Endodermal cell (in vitro differentiated cells): ENCODE measurements around the gene ITFG2. TPM values are rescaled to one million over a fixed set of nuclear protein-coding genes. Genes with fewer than 3 reads are reported as not detected.

Experiments used
- DNase-seq: peaks from one replicate; pipeline ENCODE4 v3.0.0-alpha.2; 2017
- H3K27ac ChIP-seq: 2 replicates; pipeline ENCODE4 v1.5.1; 2013; ENCODE audit warnings: mild to moderate bottlenecking, low read depth, low read length, moderate library complexity
- H3K27me3 ChIP-seq: 2 replicates; pipeline ENCODE4 v1.6.1; 2013; ENCODE audit warnings: mild to moderate bottlenecking, low read length, moderate library complexity; ENCODE audit not compliant: insufficient read depth, control insufficient read depth, poor library complexity, severe bottlenecking
- H3K36me3 ChIP-seq: 2 replicates; pipeline ENCODE4 v1.7.0; 2013; ENCODE audit warnings: mild to moderate bottlenecking, low read length, moderate library complexity; ENCODE audit not compliant: control insufficient read depth, insufficient read depth
- H3K4me1 ChIP-seq: one replicate; pipeline ENCODE4 v1.7.0; 2013; ENCODE audit warnings: low read length; ENCODE audit not compliant: control insufficient read depth, insufficient read depth
- H3K4me3 ChIP-seq: 2 replicates; pipeline ENCODE4 v1.5.1; 2013; ENCODE audit warnings: mild to moderate bottlenecking, low read length, moderate library complexity
- H3K9ac ChIP-seq: 2 replicates; pipeline ENCODE4 v1.6.1; 2013; ENCODE audit warnings: mild to moderate bottlenecking, low read length, moderate library complexity; ENCODE audit not compliant: poor library complexity, severe bottlenecking; ENCODE audit errors: extremely low read depth
- H3K9me3 ChIP-seq: 2 replicates; pipeline ENCODE4 v1.6.1; 2013; ENCODE audit warnings: mild to moderate bottlenecking, low read length, moderate library complexity; ENCODE audit not compliant: control insufficient read depth
- H3K27ac Mint-ChIP-seq: 2 replicates; pipeline ENCODE4 v1.8.0; 2020; ENCODE audit warnings: mixed read lengths
- H3K27me3 Mint-ChIP-seq: 2 replicates; pipeline ENCODE4 v1.8.0; 2021; ENCODE audit warnings: mild to moderate bottlenecking, mixed read lengths; ENCODE audit not compliant: insufficient read depth
- H3K36me3 Mint-ChIP-seq: 2 replicates; pipeline ENCODE4 v1.8.0; 2020; ENCODE audit warnings: low read depth, mixed read lengths
- H3K4me1 Mint-ChIP-seq: 2 replicates; pipeline ENCODE4 v1.8.0; 2020; ENCODE audit warnings: mixed read lengths
- H3K4me3 Mint-ChIP-seq: 2 replicates; pipeline ENCODE4 v1.8.0; 2020; ENCODE audit warnings: mild to moderate bottlenecking, moderate library complexity, mixed read lengths
- H3K9me3 Mint-ChIP-seq: 2 replicates; pipeline ENCODE4 v1.8.0; 2020; ENCODE audit warnings: mild to moderate bottlenecking, mixed read lengths
- CTCF ChIP-seq: fragments of 200-600 bp; sonication (generic); conservative IDR thresholded peaks from 2 replicates; pipeline ENCODE4 v1.5.0; 2021; ENCODE audit warnings: antibody characterized with exemption, mild to moderate bottlenecking
- WGBS, 2 experiments: methylation state at CpG; one replicate each; pipeline versions ENCODE4 v1.1.5 to v1.1.7; 2013; ENCODE audit warnings: missing lambda C conversion rate in 2 of 2, mixed read lengths in 1 of 2; ENCODE audit not compliant: insufficient coverage in 1 of 2, insufficient read length in 1 of 2; 5-methylcytosine and 5-hydroxymethylcytosine counted together
- total RNA-seq, 2 donors: library from RNA; stranded (reverse); fragmentation: NEBNext Ultra II Directional in 1 of 2; extraction: Animal tissue kit (Norgen Biotek cat#: 25700) in 1 of 2; gene quantifications; 2 replicates in 1 of 2; 3 replicates in 1 of 2; pipeline ENCODE4 v1.2.1, GENCODE V29; 2021

ITFG2 gene
- total RNA-seq, 2 donors from 2014 or later = 22.5 to 59.5 TPM

- no peaks in the 10 kb centered on the region for H3K27me3 ChIP-seq
- no peak overlapping the region for H3K9ac ChIP-seq
- Mint-ChIP-seq H3K9me3 (no peaks in the 10 kb centered on the region), H3K4me1 (peaks cover 6% of the 10 kb centered on the region), H3K36me3 (peaks cover 29% of the 10 kb centered on the region), H3K27me3 (peaks cover 10% of the 10 kb centered on the region), H3K27ac (no peak overlapping the region), H3K4me3 (no peak overlapping the region)
- 86 to 93% methylated on average over 3 of the region's 3 CpGs for WGBS, 2 experiments
- H3K36me3 ChIP-seq = peaks cover 28% of the 10 kb centered on the region
- H3K4me1 ChIP-seq = no peaks in the 10 kb centered on the region
- no peak for TF ChIP-seq CTCF
- no peak for DNase-seq
- no peak overlapping the region for H3K4me3 ChIP-seq
- H3K27ac ChIP-seq = no peak overlapping the region
- no peaks in the 10 kb centered on the region for H3K9me3 ChIP-seq
Observed at GRCh38 chr12:2856051-2856450, 43.6 kb downstream of the ITFG2 start.

- H3K27ac Mint-ChIP-seq = peak within 1 kb of the TSS; percentile 74
- Histone ChIP-seq H3K9ac (peak within 1 kb of the TSS; percentile 6), H3K9me3 (no peaks in the 10 kb centered on the region), H3K27me3 (no peaks in the 10 kb centered on the region), H3K4me1 (no peaks in the 10 kb centered on the region), H3K36me3 (peaks cover 33% of the 10 kb centered on the region), H3K27ac (peak within 1 kb of the TSS; percentile 66), H3K4me3 (no peak within 1 kb of the TSS)
- DNase-seq = peak; percentile 85
- H3K4me3 Mint-ChIP-seq = no peak within 1 kb of the TSS
- 81 to 86% methylated on average over 2 to 3 of the region's 3 CpGs for whole genome bisulfite sequencing, 2 experiments
- peaks cover 37% of the 10 kb centered on the region for H3K36me3 Mint-ChIP-seq
- no peak for TF ChIP-seq CTCF
- peaks cover 6% of the 10 kb centered on the region for H3K4me1 Mint-ChIP-seq
- H3K27me3 Mint-ChIP-seq = peaks cover 10% of the 10 kb centered on the region
- H3K9me3 Mint-ChIP-seq = no peaks in the 10 kb centered on the region
Observed at GRCh38 chr12:2857021-2857431, 44.6 kb downstream of the ITFG2 start, which contains the start of gene TEX52. Gene TEX52 (minus strand): TSS chr12:2857039. CDS start chr12:2857026, 13 bp downstream.

GRCh38 chr12:2857576-2857975, 45.1 kb downstream of the ITFG2 start:
- no peak for TF ChIP-seq CTCF
- Mint-ChIP-seq H3K27me3 (peaks cover 10% of the 10 kb centered on the region), H3K36me3 (peaks cover 39% of the 10 kb centered on the region), H3K9me3 (no peaks in the 10 kb centered on the region), H3K27ac (peak overlapping the region; percentile 74), H3K4me3 (no peak overlapping the region), H3K4me1 (peaks cover 6% of the 10 kb centered on the region)
- Histone ChIP-seq H3K4me3 (no peak overlapping the region), H3K9me3 (no peaks in the 10 kb centered on the region), H3K9ac (no peak overlapping the region), H3K4me1 (no peaks in the 10 kb centered on the region), H3K36me3 (peaks cover 36% of the 10 kb centered on the region), H3K27ac (peak overlapping the region; percentile 66), H3K27me3 (no peaks in the 10 kb centered on the region)
- no peak for DNase-seq
- WGBS, 2 experiments = 92 to 96% methylated on average over 7 of the region's 7 CpGs
